HUES48 (cell line): ENCODE measurements around the gene COPS3.

Experiments
- H3K27ac ChIP-seq: one replicate; pipeline ENCODE4 v1.7.0; 2013; ENCODE audit warnings: low read depth, low read length, inconsistent platforms
- H3K27me3 ChIP-seq: 2 replicates; pipeline ENCODE4 v1.6.1; 2013; ENCODE audit warnings: mild to moderate bottlenecking, low read length; ENCODE audit not compliant: control insufficient read depth, insufficient read depth
- H3K36me3 ChIP-seq: 2 replicates; pipeline ENCODE4 v1.6.1; 2013; ENCODE audit warnings: low read length; ENCODE audit not compliant: control insufficient read depth, insufficient read depth
- H3K4me1 ChIP-seq: 2 replicates; pipeline ENCODE4 v1.6.1; 2013; ENCODE audit warnings: mild to moderate bottlenecking, low read length; ENCODE audit not compliant: control insufficient read depth, insufficient read depth
- H3K4me3 ChIP-seq: 2 replicates; pipeline ENCODE4 v1.5.1; 2013; ENCODE audit warnings: mild to moderate bottlenecking, low read depth, low read length
- H3K9ac ChIP-seq: 2 replicates; pipeline ENCODE4 v1.6.1; 2013; ENCODE audit warnings: mild to moderate bottlenecking, low read depth, low read length, moderate library complexity
- H3K9me3 ChIP-seq: 2 replicates; pipeline ENCODE4 v1.6.1; 2013; ENCODE audit warnings: low read length; ENCODE audit not compliant: control insufficient read depth, insufficient read depth

Gene COPS3

DNA sequence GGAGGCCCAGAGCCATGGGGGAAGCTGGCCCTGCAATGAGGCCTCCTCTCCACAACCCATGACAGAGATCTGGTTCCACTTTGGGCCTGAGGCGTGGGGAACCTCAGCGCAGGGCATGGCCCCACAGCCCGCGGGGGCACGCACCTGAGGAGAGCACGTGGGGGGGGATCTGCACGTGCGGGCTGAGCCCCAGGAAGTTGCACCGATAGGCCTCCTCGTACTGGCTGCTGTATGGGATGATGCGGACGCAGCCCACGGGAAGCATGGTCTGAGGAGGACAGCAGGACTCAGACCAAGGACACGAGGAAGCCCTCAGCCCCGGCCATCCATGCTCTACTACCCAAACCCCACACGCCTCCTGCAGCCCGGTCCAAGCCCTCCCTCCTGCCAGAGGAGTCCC is 64.8 kb downstream of the COPS3 start:
- peaks cover 79% of the 10 kb centered on the region for H3K36me3 ChIP-seq
- no peaks in the 10 kb centered on the region for H3K27me3 ChIP-seq
- no peak overlapping the region for H3K9ac ChIP-seq
- no peaks in the 10 kb centered on the region for H3K4me1 ChIP-seq
- no peak overlapping the region for H3K27ac ChIP-seq
- H3K9me3 ChIP-seq: no peaks in the 10 kb centered on the region
- no peak overlapping the region for H3K4me3 ChIP-seq

DNA sequence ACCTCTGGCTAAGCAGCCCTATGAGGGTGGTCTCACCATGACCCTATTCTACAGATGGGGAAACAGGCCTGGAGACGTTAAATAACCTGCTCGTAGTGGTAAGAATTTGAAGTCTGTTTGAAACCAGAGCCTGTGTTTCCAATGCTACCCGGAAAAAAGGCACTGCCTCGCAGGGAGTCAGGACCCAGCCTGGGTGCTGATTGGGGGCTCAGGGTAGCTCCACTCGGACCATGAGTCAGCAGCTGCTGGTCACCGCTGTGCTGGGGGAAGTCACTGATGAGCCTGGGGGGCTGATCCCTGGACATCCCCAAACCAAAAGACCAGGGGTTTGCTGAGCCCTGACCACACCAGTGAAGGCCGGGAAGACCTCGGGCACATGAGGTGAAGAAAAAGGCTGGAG is 65.5 kb downstream of the COPS3 start:
- no peaks in the 10 kb centered on the region for H3K9me3 ChIP-seq
- H3K27me3 ChIP-seq: no peaks in the 10 kb centered on the region
- peaks cover 72% of the 10 kb centered on the region for H3K36me3 ChIP-seq
- no peaks in the 10 kb centered on the region for H3K4me1 ChIP-seq
- no peak overlapping the region for H3K9ac ChIP-seq
- no peak overlapping the region for H3K4me3 ChIP-seq
- no peak overlapping the region for H3K27ac ChIP-seq

DNA sequence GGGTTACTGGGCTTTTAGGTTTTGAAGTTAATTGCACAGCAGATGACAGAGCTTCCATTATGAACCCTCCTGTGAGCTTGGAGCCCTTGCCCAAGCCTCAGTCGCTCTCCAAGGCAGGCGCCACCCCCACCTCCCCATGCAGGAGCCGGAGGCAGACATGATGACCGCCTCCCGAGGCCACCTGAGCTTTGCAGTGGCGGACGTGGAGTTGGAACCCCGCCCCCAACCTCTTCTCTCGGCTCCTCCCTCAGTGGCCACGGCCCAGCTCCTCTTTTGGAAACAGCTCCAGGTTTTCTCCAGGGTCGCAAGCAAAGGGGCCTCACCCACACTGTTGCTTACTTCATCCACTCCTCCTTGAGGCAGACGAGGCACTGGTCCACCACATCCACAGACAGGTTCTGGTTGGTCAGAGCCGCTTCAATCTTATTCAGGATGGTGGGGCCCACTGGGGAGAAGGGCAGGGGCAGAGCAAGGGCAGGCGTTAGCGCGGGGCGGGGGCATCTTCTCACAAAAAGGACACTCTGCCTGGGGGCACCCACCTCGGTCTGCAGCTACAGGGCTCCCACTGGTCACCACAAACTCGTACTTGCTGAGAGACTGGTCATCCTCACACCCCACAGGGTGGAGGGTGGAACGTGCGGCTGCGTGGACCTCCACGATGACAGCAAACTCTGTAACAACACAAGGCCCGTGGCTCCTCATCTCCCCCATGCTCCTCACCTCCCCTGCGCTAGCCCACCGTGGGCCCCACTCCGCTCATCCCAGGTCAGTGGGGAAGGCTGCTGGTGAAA is 66.2 kb downstream of the COPS3 start:
- Histone ChIP-seq H3K36me3 (peaks cover 65% of the 10 kb centered on the region), H3K9ac (no peak overlapping the region), H3K27me3 (no peaks in the 10 kb centered on the region), H3K4me1 (no peaks in the 10 kb centered on the region), H3K4me3 (no peak overlapping the region), H3K27ac (no peak overlapping the region), H3K9me3 (no peaks in the 10 kb centered on the region)

- no peak overlapping the region for H3K27ac ChIP-seq
- peaks cover 58% of the 10 kb centered on the region for H3K36me3 ChIP-seq
- no peak overlapping the region for H3K9ac ChIP-seq
- H3K4me3 ChIP-seq: no peak overlapping the region
- no peaks in the 10 kb centered on the region for H3K9me3 ChIP-seq
- H3K4me1 ChIP-seq: no peaks in the 10 kb centered on the region
- no peaks in the 10 kb centered on the region for H3K27me3 ChIP-seq
These were observed 67.3 kb downstream of the COPS3 start for GRCh38 chr17:17213775-17214174.

GRCh38 chr17:17207998-17208397 is 73.0 kb downstream of the COPS3 start:
- H3K27me3 ChIP-seq: no peaks in the 10 kb centered on the region
- no peaks in the 10 kb centered on the region for H3K4me1 ChIP-seq
- no peaks in the 10 kb centered on the region for H3K9me3 ChIP-seq
- H3K27ac ChIP-seq: no peak overlapping the region
- no peak overlapping the region for H3K4me3 ChIP-seq
- H3K9ac ChIP-seq: no peak overlapping the region
- H3K36me3 ChIP-seq: peaks cover 4% of the 10 kb centered on the region

- Histone ChIP-seq H3K9me3 (no peaks in the 10 kb centered on the region), H3K4me3 (no peak overlapping the region), H3K4me1 (no peaks in the 10 kb centered on the region), H3K9ac (no peak overlapping the region), H3K27ac (no peak overlapping the region), H3K27me3 (no peaks in the 10 kb centered on the region), H3K36me3 (no peaks in the 10 kb centered on the region; the same call in 1 of the 2 replicates)
These were observed 74.1 kb downstream of the COPS3 start for GRCh38 chr17:17206913-17207335.

- no peaks in the 10 kb centered on the region for H3K9me3 ChIP-seq
- no peaks in the 10 kb centered on the region for H3K27me3 ChIP-seq
- H3K4me1 ChIP-seq: no peaks in the 10 kb centered on the region
- H3K36me3 ChIP-seq: no peaks in the 10 kb centered on the region
- no peak within 1 kb of the TSS for H3K27ac ChIP-seq
- no peak within 1 kb of the TSS for H3K9ac ChIP-seq
- no peak within 1 kb of the TSS for H3K4me3 ChIP-seq
These were observed 74.7 kb downstream of the COPS3 start, which contains the start of gene PLD6 for GRCh38 chr17:17206124-17206912. PLD6 (minus strand) TSS chr17:17206333; CDS start chr17:17206286, 47 bp downstream.

DNA sequence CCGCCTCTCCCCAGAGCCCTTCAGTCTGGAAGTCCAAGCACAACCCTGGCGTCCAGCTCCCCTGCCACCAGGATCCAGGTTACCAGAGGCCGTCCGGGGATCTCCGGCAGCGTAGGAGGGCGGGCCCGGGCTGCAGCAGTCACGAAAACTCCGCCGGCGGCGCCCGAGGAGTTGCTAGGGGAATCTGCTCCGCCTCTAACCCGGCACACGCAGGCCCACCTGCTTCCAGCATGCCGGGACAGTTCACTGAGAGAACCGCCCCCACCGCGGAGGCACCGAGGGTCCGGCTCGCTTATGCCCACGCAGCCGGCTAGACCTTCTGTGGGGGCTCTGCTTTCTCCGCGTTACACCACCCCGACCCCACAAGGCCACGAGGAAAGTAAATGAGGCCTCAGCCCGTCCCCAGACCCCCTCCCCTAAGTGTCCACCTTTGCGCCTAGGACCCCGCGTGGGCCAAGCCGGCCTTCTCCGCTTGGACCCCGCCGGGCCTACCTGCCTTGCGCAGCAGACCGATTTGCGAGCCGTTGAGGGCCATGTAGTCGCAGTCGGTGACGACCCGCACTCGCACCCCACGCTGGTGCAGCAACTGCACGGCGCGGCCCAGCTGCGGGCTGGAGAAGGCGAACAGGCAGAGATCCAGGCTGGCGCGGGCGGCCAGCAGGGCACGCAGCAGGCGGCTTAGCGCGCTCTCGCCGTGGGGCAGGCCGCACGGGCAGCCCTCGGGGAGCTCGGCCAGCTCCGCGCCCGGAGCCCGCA is 75.5 kb downstream of the COPS3 start:
- Histone ChIP-seq H3K4me1 (no peaks in the 10 kb centered on the region), H3K36me3 (no peaks in the 10 kb centered on the region), H3K9ac (no peak overlapping the region), H3K27me3 (no peaks in the 10 kb centered on the region), H3K27ac (no peak overlapping the region), H3K4me3 (no peak overlapping the region), H3K9me3 (no peaks in the 10 kb centered on the region)

DNA sequence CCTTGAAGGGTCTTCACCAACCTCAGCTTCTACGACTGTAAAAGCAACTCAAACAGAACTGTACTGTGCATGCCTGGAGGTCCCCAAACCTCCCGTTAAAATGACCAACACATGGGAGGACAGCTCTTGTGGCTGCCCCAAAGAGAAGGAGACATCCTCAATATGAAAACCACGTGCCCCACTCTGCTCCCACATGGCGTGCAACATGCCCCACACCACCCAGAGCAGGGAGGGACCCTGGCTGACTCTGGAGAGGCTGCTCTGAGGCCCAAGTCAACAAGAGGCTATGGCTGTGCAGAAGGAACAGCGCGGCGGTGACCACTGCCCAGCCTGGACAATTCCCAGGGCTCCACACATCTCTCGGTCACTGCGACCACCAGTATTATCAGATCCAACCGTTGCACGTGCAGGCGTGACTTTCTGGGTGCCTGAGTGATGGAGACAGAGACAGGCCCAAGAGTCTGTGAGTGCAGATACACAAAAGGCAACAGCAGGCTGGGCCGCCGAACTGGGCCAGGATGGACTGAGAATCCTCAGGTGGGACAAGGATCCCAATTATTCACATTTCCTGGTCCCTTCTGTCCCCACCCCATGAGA is 76.3 kb downstream of the COPS3 start:
- Histone ChIP-seq H3K9ac (no peak overlapping the region), H3K36me3 (no peaks in the 10 kb centered on the region), H3K4me1 (no peaks in the 10 kb centered on the region), H3K27me3 (no peaks in the 10 kb centered on the region), H3K27ac (no peak overlapping the region), H3K4me3 (no peak overlapping the region), H3K9me3 (no peaks in the 10 kb centered on the region)

DNA sequence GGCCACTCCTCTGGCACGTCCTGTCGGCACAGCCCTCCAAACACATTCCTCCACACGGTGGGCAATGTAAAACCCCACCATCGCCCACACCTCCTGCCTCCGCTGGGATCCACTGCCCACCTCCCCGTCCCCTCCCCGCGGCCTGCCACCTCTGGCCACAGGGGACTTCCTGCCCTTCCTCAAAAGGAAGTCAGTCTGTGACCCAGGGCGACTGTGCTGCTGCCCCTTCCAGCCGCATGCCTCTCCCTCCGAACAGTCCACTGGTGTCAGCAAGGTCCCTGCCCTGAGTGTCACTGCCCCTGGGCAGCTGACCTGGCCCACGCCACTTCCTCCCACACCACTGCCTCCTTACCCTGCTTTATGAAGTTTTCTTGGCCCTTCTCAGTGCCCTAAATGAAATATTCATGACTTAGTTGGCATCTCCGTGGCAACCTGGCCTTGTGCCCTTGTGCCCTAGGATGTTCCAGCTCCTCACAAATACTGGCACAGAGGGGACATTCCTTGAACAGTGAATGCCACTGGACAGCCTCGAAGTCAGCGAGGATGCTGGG is 76.9 kb downstream of the COPS3 start:
- H3K27ac ChIP-seq: no peak overlapping the region
- H3K9ac ChIP-seq: no peak overlapping the region
- no peaks in the 10 kb centered on the region for H3K9me3 ChIP-seq
- no peaks in the 10 kb centered on the region for H3K27me3 ChIP-seq
- H3K4me1 ChIP-seq: no peaks in the 10 kb centered on the region
- no peak overlapping the region for H3K4me3 ChIP-seq
- no peaks in the 10 kb centered on the region for H3K36me3 ChIP-seq
